Activated CD8-positive, alpha-beta memory T cell treated with anti-CD3 and anti-CD28 coated beads, Interleukin-2, amount 10 ng/mL, durations not matched to agents 7 days and 5 days (primary cell): ENCODE measurements around the gene SPAM1. TPM values are rescaled to one million over a fixed set of nuclear protein-coding genes. Genes with fewer than 3 reads are reported as not detected.

ENCODE experiments used
- total RNA-seq, 2 experiments: library from RNA; stranded (reverse); gene quantifications; one replicate each; pipeline ENCODE4 v1.2.3, GENCODE V29; 2021

Gene SPAM1
- total RNA-seq, 2 experiments from 2014 or later = not detected

Other genes starting within 250 kb of the SPAM1 start
- 1 to 10 TPM; 7.6 to 7.8 TPM for gene WASL, start 176.2 kb upstream of the SPAM1 start, total RNA-seq
- gene HYAL4, start 80.1 kb upstream of the SPAM1 start, total RNA-seq = not detected
- not detected for gene TMEM229A, start 107.8 kb downstream of the SPAM1 start, total RNA-seq